ENCODE data around the gene JAKMIP1. TPM values are rescaled to one million over a fixed set of nuclear protein-coding genes. Genes with fewer than 3 reads are reported as not detected.

JAKMIP1 gene
- polyA plus RNA-seq (ENCODE audit: insufficient read length in 4 of 4) = under 1 TPM in 2 of 4 donors, not detected in 2; 0.08 to 0.17 TPM

DNA sequence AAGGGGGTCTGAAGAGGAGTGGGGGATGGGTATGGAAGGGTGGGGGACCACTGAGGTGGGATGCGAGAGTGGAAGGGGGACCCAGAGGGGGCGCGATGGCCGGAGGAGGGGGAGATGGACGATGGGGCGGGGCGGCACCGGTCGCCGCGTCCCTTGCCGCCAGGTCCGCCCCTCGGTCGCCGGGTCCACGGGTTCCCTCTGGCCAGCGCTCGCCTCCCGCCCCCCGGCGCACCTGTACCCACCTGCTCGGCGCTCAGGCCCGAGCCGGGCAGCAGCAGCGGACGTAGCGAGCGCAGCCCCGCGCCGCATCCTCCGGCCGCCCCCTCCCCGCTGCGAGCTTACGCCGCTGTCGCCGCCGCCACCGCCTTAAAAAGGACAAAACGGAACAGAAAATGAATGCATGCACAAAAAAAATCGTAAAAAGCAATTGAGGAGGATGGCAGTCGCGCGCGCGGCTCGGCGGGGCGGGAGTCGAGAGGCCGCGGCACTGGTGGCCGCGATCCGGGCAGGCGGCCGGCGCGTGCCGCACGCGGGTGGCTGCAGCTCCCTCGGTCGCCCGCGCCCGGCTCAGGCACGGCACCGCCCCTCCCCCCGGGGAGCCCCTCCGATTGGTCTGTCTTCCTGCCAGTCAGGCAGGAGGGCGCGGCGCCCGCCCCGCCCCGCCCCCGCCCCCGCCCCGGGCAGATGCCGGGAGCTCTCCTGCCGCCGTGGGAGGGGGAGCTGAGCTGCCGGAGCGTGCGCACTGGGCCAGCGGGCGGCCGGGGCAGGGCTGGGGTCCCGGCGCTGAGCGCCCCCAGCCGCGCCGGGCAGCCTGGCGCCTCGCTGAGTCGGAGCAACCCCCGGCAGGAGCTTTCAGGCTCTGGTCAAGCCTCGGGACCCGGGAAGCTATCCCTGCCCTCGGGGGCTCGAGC, at the start of gene JAKMIP1:
JAKMIP1 (minus strand) TSS at position 539 of the 911 bp plus-strand sequence. CDS start 87,699 bp downstream, outside the sequence.
- DNase-seq (ENCODE audit: low read depth in 4 of 4, low spot score in 3 of 4) = peak; percentile 37 to 50 (median 40)

GRCh38 chr4:6248394-6248793, 48.0 kb upstream of the JAKMIP1 start:
- no peak for DNase-seq (ENCODE audit: low read depth in 4 of 4, low spot score in 3 of 4)

DNA sequence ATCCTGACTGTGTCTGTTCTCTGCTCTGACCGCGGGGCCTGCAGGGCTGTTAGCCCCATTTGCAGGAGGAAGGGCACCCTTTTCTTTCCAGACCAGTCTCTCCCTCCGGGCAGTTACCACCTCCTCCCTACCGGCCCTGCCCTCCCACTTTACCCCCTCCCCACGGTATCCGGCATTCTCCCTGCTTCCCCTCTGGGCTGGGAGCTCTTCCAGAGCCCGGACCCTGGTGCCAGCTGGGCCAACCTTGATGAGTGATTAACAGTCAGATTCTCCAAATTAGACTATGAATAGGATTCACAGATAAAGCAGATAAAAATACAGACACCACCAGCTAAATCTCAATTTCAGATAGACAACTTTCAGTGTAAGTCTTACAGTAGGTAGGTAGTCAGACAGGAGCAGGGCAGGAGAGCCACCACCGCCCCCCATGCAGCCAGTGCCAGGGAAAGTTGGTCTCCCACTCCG, 45.9 kb upstream of the JAKMIP1 start:
- no peak for DNase-seq (ENCODE audit: low read depth in 4 of 4, low spot score in 3 of 4)

DNA sequence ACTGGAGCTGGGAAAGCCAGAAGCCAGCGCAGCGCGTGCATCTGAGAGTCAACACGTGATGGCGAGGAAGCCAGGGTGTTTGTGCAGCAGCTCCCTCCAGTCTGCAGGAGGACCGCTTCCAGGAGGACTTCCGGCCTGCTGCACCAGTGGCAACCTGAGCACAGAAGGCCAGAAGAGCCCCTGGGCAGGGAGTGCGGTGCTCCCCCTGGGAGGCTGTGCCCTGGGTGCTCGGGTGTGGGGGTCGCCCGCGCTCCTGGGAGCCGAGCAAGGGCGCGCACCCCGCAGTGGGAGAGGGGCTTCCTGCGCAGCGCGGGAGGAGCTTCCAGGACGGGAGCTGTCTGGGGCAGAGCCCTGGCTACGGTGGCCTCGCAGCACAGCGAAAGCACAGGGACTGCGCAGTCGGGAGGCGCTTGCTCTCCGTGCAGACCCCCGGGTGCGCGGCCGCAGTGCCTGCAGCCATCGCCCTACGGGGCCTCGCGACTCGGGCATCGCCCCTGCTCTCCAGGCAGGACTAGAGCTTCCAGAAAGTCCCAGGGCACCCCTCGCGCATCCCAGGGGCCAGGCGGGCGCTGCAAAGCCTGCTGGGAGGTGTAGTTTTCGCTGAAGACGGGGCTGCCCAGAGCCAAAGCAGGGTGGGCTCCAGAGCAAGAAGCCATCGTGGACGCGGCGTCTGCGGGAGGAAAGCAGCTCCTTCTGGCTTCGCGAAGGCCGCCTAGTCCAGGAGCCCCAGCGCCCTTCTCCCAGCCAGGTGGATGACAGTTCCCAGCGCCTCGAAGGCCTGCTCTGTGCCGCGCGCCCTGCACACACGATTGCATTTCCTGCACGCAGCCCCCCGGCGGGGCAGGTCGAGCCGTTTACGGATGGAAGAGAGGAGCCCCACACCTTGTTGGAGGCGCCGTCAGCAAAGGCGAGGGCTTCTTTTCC, 45.2 kb upstream of the JAKMIP1 start:
- peak in 1 of 4 donors; percentile 52 for DNase-seq (ENCODE audit: low read depth in 4 of 4, low spot score in 3 of 4)

GRCh38 chr4:6242271-6243029, 42.1 kb upstream of the JAKMIP1 start:
- DNase-seq (ENCODE audit: low read depth in 4 of 4, low spot score in 3 of 4) = no peak

- DNase-seq (ENCODE audit: low read depth in 4 of 4, low spot score in 3 of 4) = no peak
These were observed 40.9 kb upstream of the JAKMIP1 start for GRCh38 chr4:6241062-6241845.

- DNase-seq (ENCODE audit: low read depth in 4 of 4, low spot score in 3 of 4) = no peak
These were observed 39.6 kb upstream of the JAKMIP1 start for GRCh38 chr4:6239968-6240367.

DNA sequence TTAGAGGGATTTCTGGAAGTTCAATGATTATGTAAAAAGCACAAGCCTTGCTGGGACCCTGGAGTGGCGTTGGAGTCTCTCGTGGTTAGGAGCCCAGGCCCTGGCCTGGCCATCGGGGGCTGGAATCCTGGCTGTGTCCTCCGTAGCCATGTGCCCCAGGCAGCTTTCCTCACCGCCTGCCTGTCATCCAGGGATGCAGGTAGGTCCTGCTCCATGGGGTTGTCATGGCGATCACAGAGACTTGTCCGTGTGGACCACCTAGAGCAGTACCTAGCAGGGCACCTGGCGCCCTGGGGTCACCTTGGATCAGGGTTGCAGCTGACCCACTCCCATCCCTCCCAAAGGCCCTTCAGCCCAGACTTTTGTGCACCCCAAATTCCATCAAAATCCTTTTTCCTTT, 39.1 kb upstream of the JAKMIP1 start:
- no peak for DNase-seq (ENCODE audit: low read depth in 4 of 4, low spot score in 3 of 4)

- no peak for DNase-seq (ENCODE audit: low read depth in 4 of 4, low spot score in 3 of 4)
These were observed 36.6 kb upstream of the JAKMIP1 start for GRCh38 chr4:6236816-6237390.

DNA sequence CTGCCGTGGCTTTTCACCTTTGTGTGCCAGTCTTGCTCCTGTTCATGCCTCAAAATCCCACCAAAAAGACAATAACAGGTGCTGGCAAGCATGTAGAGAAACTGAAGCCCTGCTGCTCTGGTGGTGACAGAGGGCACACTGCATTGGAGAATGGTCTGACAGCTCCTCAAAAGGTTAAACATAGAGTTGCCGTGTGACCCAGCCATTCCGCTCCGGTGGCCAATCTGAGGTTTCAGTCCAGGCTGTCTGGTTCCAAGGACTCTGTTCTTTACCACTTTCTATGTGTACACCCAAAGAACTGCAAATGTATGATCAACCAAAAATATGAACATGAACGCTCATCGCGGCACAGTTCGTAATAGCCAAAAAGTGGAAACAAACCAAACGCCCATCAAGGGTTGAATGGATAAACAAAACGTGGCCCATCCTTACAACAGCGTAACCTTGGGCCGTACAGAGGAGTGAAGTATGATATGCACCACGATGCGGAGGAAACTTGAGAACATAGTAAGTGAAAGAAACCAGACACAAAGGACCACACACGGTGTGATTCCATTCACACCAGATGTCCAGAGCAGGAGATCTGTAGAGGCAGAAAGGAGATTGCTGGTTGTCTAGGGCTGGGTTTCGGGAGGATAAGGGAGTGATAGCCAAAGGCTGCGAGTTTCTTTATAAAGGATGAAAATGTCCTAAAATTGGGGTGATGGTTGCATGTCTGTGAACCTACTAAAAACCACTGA, 35.7 kb upstream of the JAKMIP1 start:
- no peak for DNase-seq (ENCODE audit: low read depth in 4 of 4, low spot score in 3 of 4)

- DNase-seq (ENCODE audit: low read depth in 4 of 4, low spot score in 3 of 4) = no peak
These were observed 34.7 kb upstream of the JAKMIP1 start for GRCh38 chr4:6235012-6235411.

DNA sequence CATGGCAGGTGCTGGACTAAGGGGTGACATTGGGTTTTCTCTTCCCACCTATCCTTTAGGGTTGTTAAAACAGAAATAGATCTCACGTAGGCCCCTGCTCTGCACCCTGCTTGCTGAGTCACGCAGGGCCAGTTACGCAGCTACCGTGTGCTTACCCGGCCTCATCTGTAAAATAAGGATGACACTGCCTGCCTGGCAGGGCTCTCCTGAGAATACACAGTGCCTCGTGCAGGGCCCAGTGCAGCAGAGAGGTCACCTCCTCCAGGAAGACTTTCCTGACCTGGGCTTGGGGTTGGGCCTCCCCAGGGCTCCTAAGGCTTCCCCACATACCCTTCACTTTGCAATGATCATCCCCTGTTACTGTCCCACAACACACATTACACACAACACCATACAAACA, 33.6 kb upstream of the JAKMIP1 start:
- DNase-seq (ENCODE audit: low read depth in 4 of 4, low spot score in 3 of 4) = no peak

DNA sequence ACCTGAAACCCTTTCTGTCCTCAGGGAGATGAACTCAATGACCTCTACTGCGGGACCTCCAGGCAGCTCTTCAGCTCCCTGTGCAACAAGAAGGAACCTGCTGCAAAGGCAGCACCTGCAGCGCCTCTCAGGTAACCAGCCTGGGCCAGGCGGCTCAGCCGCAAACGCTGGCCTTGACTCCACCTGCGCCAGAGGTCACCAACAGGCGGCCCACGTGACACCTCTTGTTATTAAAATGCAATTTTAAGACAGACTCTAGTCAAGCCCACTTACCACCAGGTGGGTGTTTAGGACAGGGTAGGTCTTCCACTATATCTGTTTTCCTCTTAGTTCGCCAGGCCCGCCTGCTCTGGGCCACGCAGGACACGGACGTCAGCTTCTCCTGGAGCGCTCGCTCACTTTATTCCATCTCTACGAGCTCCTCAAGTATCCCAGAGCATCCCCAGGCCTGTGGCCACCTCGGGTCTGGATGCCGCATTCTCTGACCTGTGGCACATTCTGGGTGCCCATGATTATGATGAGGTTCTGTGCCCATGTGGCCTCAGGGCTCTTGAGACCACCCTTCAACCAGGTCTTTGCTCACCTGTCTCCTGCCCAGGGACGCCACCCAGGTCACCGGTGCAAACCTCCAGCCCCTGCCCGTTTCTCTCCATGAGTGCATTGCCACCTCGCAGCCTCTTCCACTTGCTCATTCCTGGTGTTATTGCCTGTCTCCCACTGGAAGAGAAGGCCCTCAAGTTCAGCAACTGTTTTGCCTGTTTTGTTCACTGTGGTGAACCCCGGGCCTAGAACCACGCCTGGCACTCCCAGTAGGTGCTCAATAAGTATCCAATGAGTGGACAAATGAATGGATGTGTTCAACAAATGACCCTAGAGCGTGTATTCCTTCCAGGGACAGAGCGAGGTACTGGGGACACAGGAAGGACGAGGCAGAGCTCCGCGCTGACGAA, 32.8 kb upstream of the JAKMIP1 start:
- DNase-seq (ENCODE audit: low read depth in 4 of 4, low spot score in 3 of 4) = no peak

DNA sequence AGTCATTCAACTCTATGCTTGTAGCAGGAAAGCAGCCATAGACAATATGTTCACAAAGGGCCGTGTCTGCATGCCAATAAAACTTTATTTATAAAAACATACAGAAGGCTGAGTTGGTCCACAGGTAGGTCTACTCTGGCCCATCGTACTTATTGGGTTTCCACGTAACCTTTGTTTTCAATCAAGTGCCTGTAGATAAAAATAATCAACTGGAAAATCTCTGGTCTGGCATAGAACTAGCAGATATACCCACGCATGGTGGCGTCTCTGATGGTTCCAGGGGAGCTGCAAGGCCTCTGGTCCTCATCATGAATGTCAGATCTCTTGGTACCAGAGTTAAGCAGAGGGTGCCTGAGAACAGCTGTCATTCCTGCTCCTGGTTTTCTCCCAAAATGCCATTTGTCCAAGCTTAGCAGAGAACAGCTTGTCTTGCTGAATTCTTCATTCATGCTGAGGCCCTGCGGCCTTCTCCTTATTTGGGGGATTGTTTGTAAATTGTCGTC, 31.4 kb upstream of the JAKMIP1 start:
- no peak for DNase-seq (ENCODE audit: low read depth in 4 of 4, low spot score in 3 of 4)

DNA sequence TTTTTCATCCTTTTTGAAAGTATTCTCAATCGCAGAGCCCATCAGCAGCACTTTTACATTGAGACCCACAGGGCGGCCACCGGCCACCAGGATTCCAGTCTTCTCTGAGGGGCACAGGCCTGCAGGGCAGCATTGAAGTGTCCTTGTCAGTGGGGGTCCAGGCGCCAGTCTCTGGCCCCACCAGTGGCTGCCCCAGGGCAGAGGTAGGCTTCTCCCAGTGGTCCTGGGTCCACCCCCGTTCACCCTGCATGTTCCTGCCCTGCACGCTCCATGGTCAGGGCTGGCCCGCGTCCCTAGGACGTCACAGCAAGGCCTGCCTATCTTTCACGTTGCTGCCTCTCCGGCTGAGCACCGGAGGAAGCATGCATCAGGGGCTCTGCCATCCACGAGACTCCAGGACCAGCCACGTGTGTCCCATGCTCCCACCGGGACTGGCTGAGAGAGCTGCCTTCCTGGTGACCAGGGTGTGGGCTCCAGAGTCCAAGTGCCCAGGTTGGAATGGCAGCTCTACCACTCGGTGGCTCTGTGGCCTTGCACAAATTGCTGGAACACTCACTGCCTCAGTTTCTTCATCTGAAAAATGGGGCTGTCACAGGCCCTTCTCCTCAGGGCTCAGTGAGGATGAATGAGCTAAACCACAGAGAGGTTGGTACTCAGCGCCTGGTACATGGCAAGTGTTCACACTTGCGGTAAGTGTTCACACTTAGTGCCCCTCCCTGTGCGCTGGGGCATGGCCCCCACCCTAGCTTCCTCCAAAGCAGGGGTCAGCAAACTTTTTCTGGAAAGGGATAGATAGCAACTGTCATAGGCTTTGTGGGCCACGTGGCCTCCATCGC, 30.7 kb upstream of the JAKMIP1 start:
- no peak for DNase-seq (ENCODE audit: low read depth in 4 of 4, low spot score in 3 of 4)

- DNase-seq (ENCODE audit: low read depth in 4 of 4, low spot score in 3 of 4) = no peak
These were observed 30.1 kb upstream of the JAKMIP1 start for GRCh38 chr4:6230502-6230785.
